GM18909 (cell line): Measurements from ENCODE around the gene CRHBP.

Experiments used
- ATAC-seq: cut with Tn5 transposase; IDR thresholded peaks from one replicate; pipeline ENCODE4 v1.9.1; 2021; ENCODE audit warnings: mild to moderate bottlenecking; ENCODE audit not compliant: unreplicated experiment, poor library complexity

Gene CRHBP

DNA sequence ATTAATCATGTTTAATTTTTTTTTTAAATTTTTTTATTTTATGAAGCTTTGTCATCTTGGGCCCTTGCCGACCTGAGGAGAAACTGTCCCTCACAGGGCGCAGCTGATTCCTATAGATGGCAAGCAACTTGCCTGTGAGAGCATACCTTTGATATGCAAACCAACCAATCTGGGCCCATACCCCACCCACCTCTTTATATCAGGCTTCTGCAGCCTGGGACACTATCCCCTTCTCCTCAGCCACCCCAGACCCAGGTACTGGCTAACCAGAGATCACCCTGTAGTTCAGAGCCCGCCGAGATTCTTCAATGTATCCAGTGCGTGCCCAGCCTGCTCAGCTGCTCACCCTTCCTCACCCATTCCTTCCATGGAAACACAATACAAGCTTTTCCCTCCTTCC is 58.7 kb downstream of the CRHBP start:
- no peak for ATAC-seq

DNA sequence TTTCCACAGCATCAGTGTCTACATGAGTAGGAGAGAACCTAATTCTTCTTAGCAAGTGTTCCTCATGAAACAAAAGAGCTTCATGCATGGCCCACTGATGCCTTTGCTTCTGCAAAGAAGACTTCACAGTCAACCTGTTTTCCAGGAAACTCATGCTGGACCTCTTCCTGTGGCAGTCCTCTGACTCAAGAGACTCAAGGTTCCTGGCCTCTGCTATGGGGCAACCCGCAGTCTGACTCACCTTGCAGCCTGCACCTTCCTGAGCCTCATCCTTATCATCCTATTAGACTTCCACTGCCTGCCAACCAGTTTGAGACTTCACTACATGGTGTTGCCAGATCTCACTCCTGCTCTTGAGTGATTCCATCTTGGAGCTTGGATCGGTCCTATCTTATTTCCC is 59.8 kb downstream of the CRHBP start:
- no peak for ATAC-seq

DNA sequence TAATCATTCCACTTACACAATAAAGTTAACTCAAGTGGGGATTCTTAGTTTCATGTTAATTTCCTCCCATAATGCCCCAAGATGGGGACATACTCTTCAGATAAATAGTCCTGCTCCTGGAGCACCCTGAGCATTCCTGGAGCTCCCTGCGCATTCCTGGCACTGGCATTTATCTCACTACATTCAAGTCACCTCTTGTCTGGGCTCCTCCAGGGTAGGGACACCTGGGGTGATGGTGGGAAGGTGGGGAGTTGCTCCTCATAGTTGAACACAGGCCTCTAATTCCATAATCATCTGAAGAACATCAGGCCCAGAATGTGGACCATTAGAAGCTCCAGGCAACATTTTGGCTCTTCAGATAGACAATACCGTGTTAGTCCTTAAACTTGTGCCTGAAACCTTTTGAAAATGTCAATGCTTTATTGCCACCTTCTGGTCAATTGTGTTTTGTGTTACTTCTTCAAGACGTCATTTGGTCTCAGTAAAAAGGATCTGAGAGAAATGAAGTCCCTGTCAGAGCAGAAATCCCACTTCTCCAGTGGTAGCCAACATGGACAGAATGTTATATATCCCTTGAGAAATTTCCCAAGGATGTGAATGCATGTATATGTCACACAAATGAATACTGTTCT is 63.2 kb downstream of the CRHBP start:
- no peak for ATAC-seq

DNA sequence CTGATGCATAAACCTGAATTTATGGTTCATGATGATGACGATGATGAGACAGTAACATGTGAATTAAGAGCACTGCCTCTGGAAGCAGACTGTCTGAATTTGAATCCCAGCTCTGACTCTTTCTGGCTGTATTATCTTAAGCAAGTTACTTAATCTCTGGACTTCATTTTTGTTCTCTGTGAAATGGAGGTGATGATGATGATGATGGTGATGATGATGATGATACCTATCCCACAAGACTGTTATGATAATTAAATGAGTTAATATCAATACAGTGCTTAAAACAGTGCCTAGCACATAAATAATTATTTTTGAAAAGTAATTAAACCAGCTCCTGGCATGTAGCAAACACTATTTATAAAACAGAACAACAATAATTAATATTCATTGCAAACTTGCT is 64.1 kb downstream of the CRHBP start:
- no peak for ATAC-seq

DNA sequence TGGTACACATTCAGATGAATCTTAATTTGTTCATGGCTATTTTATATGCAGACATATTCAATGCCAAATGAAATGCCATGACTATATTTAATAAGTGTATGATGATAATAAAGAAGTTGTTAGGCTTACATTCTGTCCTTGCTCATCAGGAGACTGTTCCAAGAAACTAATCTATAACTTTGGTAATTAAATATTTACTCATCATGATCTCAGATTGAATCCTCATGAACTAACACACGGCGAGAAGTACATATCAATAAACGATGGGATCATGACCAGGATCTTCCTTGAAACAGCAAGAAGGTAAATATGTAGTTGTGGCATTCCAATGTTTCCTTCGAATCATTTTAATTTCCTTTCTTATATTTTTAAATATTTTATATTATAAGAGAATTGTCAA is 64.8 kb downstream of the CRHBP start:
- ATAC-seq: no peak
